RWPE2 (cell line): ENCODE results near the gene HS2ST1.
"Not testable (repeated sequence)": the region's sequence is repeated elsewhere in the genome, so short reads cannot be mapped to it uniquely, and the experiment has no call there.

ENCODE experiments used
- ATAC-seq: fragments of 200-7000 bp; cut with Tn5 transposase; 3 replicates; pipeline ENCODE4 v1.9.1; 2021; ENCODE audit warnings: low read depth
- DNase-seq: peaks from one replicate; pipeline ENCODE4 v3.0.0-alpha.2; 2020; ENCODE audit warnings: low spot score
- H3K27ac ChIP-seq: fragments of 450-650 bp; 2 replicates; pipeline ENCODE4 v1.5.1; 2017; ENCODE audit warnings: mild to moderate bottlenecking; ENCODE audit not compliant: poor library complexity, severe bottlenecking
- H3K27me3 ChIP-seq: fragments of 250-450 bp; sonication (Bioruptor Pico); 2 replicates; pipeline ENCODE4 v1.5.1; 2021; ENCODE audit warnings: mild to moderate bottlenecking, moderate library complexity; ENCODE audit not compliant: insufficient read depth, poor library complexity, severe bottlenecking
- H3K36me3 ChIP-seq: fragments of 250-450 bp; sonication (Bioruptor Pico); 2 replicates; pipeline ENCODE4 v1.5.1; 2020; ENCODE audit warnings: low read depth, mild to moderate bottlenecking, moderate library complexity
- H3K4me1 ChIP-seq: fragments of 250-450 bp; sonication (Bioruptor Pico); 2 replicates; pipeline ENCODE4 v1.5.1; 2021; ENCODE audit warnings: mild to moderate bottlenecking, moderate library complexity; ENCODE audit not compliant: insufficient read depth, poor library complexity, severe bottlenecking
- H3K4me3 ChIP-seq: fragments of 250-450 bp; sonication (Bioruptor Pico); 2 replicates; pipeline ENCODE4 v1.5.1; 2021; ENCODE audit warnings: mild to moderate bottlenecking, moderate library complexity; ENCODE audit not compliant: severe bottlenecking
- H3K9me3 ChIP-seq: fragments of 250-450 bp; sonication (Bioruptor Pico); 2 replicates; pipeline ENCODE4 v1.5.1; 2021; ENCODE audit warnings: mild to moderate bottlenecking, moderate library complexity; ENCODE audit not compliant: severe bottlenecking
- TF ChIP-seq, protein P1 (sequence below): fragments of 450-650 bp; IDR thresholded peaks from one replicate; pipeline ENCODE4 v1.5.1; 2017; ENCODE audit warnings: mild to moderate bottlenecking, moderate library complexity; ENCODE audit not compliant: poor library complexity, severe bottlenecking

Gene HS2ST1

DNA sequence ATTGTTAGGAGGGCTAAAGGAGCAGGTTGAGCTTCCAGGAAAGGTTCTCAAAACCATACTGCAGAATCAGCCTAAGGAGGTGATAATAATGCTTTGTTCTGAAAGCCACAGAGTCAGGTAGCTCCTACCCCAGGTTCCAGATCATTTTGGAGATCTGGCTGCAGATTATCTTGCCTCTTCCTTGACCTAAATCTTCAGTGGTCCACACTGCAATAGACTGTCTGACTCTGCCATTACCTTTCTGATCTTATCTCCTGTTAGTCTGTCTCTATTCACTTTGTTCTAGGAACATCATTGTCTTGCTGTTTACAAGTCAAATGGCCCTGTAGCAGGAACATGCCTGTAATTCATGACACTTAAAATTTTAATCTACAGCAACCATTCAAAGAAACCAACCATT is 73.0 kb downstream of the HS2ST1 start:
- Histone ChIP-seq H3K27ac (no peak overlapping the region), H3K27me3 (no peaks in the 10 kb centered on the region), H3K9me3 (peaks cover 2% of the 10 kb centered on the region), H3K36me3 (no peaks in the 10 kb centered on the region), H3K4me3 (no peak overlapping the region), H3K4me1 (no peaks in the 10 kb centered on the region)
- DNase-seq (no peak), ATAC-seq (no peak)
- TF ChIP-seq, protein P1, sequence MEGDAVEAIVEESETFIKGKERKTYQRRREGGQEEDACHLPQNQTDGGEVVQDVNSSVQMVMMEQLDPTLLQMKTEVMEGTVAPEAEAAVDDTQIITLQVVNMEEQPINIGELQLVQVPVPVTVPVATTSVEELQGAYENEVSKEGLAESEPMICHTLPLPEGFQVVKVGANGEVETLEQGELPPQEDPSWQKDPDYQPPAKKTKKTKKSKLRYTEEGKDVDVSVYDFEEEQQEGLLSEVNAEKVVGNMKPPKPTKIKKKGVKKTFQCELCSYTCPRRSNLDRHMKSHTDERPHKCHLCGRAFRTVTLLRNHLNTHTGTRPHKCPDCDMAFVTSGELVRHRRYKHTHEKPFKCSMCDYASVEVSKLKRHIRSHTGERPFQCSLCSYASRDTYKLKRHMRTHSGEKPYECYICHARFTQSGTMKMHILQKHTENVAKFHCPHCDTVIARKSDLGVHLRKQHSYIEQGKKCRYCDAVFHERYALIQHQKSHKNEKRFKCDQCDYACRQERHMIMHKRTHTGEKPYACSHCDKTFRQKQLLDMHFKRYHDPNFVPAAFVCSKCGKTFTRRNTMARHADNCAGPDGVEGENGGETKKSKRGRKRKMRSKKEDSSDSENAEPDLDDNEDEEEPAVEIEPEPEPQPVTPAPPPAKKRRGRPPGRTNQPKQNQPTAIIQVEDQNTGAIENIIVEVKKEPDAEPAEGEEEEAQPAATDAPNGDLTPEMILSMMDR: no peak

DNA sequence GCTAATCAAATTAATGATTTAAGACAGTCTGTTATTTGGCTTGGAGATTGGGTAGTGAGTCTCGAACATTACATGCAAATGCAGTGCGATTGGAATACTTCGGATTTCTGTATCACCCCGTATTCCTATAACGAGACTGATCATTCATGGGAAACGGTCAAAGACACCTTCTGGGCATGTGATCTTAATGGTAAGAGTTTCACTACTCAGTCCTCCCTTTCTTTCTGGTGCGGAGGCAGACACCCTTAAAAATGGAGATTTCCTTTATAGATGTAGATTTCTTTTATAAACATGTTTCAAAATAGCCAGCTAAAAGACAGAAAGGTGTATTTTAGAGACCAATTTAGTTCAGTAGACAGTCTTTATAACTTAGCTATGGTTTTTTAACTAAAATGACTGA is 74.4 kb downstream of the HS2ST1 start:
- ATAC-seq: no peak
- Histone ChIP-seq H3K27me3 (no peaks in the 10 kb centered on the region), H3K27ac (no peak overlapping the region), H3K4me3 (no peak overlapping the region), H3K36me3 (no peaks in the 10 kb centered on the region), H3K9me3 (peaks cover 2% of the 10 kb centered on the region), H3K4me1 (peaks cover 9% of the 10 kb centered on the region)
- TF ChIP-seq, protein P1: no peak
- DNase-seq: no peak

DNA sequence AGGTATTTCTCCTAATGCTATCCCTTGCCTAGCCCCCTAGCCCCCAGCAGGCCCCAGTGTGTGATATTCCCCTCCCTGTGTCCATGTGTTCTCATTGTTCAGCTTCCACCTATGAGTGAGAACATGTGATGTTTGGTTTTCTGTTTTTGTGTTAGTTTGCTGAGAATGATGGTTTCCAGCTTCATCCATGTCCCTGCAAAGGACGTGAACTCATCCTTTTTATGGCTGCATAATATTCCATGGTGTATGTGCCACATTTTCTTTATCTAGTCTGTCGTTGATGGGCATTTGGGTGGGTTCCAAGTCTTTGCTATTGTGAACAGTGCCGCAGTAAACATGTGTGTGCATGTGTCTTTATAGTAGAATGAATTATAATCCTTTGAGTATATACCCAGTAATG is 75.3 kb downstream of the HS2ST1 start:
- not testable (repeated sequence) for DNase-seq, H3K27me3 ChIP-seq, ATAC-seq, H3K27ac ChIP-seq, H3K4me1 ChIP-seq, H3K36me3 ChIP-seq, H3K9me3 ChIP-seq, H3K4me3 ChIP-seq

DNA sequence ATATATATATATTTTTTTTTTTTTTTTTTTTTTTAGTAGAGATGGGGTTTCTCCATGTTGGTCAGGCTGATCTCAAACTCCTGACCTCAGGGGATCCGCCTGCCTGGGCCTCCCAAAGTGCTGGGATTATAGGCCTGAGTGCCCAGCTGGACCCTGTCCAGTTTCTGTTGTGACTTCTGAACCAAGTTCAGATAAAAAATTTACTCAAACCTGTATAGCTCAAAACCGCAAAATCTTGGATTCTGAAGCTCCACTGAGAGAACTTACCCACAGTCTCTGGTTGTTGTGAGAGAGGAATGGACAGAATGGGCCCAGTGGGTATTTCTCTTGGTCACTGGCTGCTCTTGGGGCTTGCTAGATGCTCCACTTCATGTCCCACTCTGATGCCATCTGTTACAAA is 76.4 kb downstream of the HS2ST1 start:
- H3K27ac ChIP-seq: no peak overlapping the region
- ATAC-seq: no peak

DNA sequence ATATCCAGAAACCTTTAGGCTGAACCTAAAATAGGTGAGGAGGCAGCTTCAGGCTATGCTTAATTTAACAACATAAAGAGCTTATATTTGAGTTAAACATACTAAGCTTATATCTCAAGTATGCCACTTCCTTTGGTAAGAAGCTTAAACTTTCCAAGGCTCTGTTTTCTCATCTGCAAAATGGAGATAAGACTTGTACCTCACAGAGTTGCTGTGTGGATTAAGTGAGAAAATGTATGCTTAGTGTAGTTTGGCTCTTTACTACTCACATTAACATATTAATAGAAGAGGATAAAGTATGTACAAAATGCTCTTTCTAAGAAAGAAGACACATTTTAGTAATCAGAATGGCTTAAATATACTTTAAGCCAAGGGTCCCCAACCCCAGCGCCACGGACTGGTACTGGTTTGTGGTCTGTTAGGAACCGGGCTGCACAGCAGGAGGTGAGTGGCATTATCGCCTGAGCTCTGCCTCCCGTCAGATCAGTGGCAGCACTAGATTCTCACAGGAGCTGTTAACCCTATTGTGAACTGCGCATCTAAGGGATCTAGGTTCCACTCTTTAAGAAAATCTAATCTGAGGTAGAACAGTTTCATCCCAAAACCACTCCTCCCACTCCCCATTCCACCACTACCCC is 77.2 kb downstream of the HS2ST1 start:
- Histone ChIP-seq H3K27me3 (no peaks in the 10 kb centered on the region), H3K36me3 (no peaks in the 10 kb centered on the region), H3K4me3 (no peak overlapping the region), H3K27ac (no peak overlapping the region), H3K4me1 (peaks cover 9% of the 10 kb centered on the region), H3K9me3 (peaks cover 2% of the 10 kb centered on the region)
- TF ChIP-seq, protein P1: no peak
- no peak for DNase-seq
- ATAC-seq: no peak

More for the DNA sequence above, 76.4 kb downstream of the HS2ST1 start:
- H3K36me3 ChIP-seq: no peaks in the 10 kb centered on the region
- H3K27me3 ChIP-seq: no peaks in the 10 kb centered on the region
- no peak for DNase-seq
- TF ChIP-seq, protein P1: no peak
- H3K9me3 ChIP-seq: peaks cover 2% of the 10 kb centered on the region
- H3K4me1 ChIP-seq: peaks cover 9% of the 10 kb centered on the region
- H3K4me3 ChIP-seq: no peak overlapping the region
